PC-3 (cell line): Measurements from ENCODE around the gene ANGPTL5.

Experiments used
- EZH2phosphoT487 ChIP-seq: fragments of 300-600 bp; sonication (generic); IDR thresholded peaks from 2 replicates; pipeline ENCODE4 v1.6.1; 2018; ENCODE audit warnings: mild to moderate bottlenecking, antibody characterized with exemption, low read length, borderline replicate concordance
- TF ChIP-seq, protein P1 (sequence below): fragments of 300-600 bp; sonication (generic); conservative IDR thresholded peaks from 2 replicates; pipeline ENCODE4 v1.5.1; 2017; ENCODE audit warnings: antibody characterized with exemption, low read depth, mild to moderate bottlenecking, low read length

DNA sequence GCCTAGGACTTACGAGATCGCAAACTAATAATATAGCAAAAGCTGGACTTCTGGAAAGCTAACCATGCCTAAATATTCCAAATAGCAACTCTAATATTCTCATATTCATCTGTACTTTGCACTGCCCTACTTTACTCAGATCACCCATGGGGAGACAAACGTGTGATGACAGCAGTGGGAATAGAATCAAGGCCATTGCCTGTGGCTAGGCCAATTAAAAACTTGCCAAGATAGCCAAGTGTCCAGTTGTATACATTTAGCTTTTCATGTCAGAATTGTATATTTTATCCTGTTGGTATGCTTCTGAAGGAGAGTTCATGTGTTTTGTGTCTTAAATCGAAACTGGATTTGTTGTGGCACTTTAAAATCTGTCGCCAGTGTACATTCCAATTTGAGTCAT, 2.7 kb downstream of the ANGPTL5 start:
- TF ChIP-seq, protein P1, sequence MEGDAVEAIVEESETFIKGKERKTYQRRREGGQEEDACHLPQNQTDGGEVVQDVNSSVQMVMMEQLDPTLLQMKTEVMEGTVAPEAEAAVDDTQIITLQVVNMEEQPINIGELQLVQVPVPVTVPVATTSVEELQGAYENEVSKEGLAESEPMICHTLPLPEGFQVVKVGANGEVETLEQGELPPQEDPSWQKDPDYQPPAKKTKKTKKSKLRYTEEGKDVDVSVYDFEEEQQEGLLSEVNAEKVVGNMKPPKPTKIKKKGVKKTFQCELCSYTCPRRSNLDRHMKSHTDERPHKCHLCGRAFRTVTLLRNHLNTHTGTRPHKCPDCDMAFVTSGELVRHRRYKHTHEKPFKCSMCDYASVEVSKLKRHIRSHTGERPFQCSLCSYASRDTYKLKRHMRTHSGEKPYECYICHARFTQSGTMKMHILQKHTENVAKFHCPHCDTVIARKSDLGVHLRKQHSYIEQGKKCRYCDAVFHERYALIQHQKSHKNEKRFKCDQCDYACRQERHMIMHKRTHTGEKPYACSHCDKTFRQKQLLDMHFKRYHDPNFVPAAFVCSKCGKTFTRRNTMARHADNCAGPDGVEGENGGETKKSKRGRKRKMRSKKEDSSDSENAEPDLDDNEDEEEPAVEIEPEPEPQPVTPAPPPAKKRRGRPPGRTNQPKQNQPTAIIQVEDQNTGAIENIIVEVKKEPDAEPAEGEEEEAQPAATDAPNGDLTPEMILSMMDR, result no peak
- TF ChIP-seq EZH2phosphoT487, result no peak
